Endothelial cell of umbilical vein (primary cell): ENCODE results near the gene MAP3K10.

Experiments used
- CTCF ChIP-seq, 2 donors: IDR thresholded peaks; 1 replicate in 1 of 2; 2 replicates in 1 of 2; pipeline ENCODE4 v1.5.1; 2011; ENCODE audit warnings: low read length in 2 of 2, mild to moderate bottlenecking in 2 of 2, moderate library complexity in 2 of 2, control low read depth in 1 of 2, inconsistent platforms in 1 of 2, low read depth in 1 of 2; ENCODE audit not compliant: insufficient read depth in 1 of 2; ENCODE audit errors: extremely low read depth in 1 of 2
- EZH2 ChIP-seq: IDR thresholded peaks from 2 replicates; pipeline ENCODE4 v1.6.1; 2012; ENCODE audit warnings: borderline replicate concordance, low read depth, mild to moderate bottlenecking, moderate library complexity, low read length, inconsistent platforms; ENCODE audit not compliant: severe bottlenecking
- POLR2A ChIP-seq: IDR thresholded peaks from 2 replicates; pipeline ENCODE4 v1.6.1; 2012; ENCODE audit warnings: low read depth, mild to moderate bottlenecking, control low read depth, low read length

DNA sequence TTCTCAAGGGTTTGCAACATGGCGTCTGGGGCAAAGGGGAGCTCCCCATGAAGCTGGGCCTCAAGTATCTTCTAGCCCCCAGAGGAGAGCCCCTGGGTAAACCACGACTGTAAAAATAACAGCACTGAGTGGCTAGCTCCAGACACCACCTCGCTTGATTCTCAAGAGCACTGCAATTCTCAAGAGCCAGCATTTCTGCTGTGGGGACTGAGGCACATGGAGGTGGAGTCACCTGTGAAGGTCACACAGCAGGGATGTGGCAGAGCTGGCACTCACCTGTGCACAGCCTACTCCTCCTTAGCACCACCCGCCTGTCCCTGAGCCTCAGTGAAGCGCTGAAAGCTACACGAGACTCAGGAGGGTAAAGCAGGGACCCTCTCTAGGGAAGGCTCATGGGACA is 56.0 kb downstream of the MAP3K10 start:
- TF ChIP-seq POLR2A (no peak), EZH2 (no peak), CTCF (IDR thresholded peaks at IDR 0.05; ENCODE audit: extremely low read depth in 1 of 2, insufficient read depth in 1 of 2, low read depth in 1 of 2, low read length in 2 of 2) (no peak)
